ENCODE results near the gene LRRC66. TPM values are rescaled to one million over a fixed set of nuclear protein-coding genes. Genes with fewer than 3 reads are reported as not detected.

LRRC66 gene
- total RNA-seq, 1 donor from 2014 or later, result 1.0 TPM

DNA sequence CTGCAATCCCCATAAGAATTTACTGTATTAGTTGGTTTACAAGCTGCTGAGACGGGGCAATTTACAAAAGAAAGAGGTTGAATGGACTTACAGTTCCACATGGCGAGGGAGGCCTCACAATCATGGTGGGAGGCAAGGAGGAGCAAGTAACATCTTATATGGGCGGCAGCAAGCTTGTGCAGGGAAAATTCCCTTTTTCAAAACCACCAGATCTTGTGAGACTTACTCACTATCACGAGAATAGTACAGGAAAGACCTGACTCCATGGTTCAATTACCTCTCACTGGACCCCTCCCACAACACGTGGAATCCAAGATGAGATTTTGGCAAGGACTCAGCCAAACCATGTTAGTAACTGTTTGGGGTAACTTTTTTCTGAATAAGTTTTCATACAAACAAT is 29.1 kb upstream of the LRRC66 start:
- Histone ChIP-seq H3K27ac (ENCODE audit: low read depth, low read length) (no peak overlapping the region), H3K27me3 (ENCODE audit: control insufficient read depth in 3 of 3, insufficient read depth in 3 of 3, low read length in 3 of 3) (peaks cover 0 to 25% (median 10%) of the 10 kb centered on the region in 3 donors), H3K9me3 (ENCODE audit: control insufficient read depth in 3 of 3, low read length in 3 of 3) (no peaks in the 10 kb centered on the region), H3K4me3 (ENCODE audit: low read length in 3 of 3) (no peak overlapping the region), H3K4me1 (ENCODE audit: control insufficient read depth in 3 of 3, insufficient read depth in 3 of 3, low read length in 3 of 3) (peaks cover 8 to 12% (median 12%) of the 10 kb centered on the region in 3 donors), H3K9ac (ENCODE audit: low read depth in 1 of 3, low read length in 3 of 3) (no peak overlapping the region), H3K36me3 (ENCODE audit: control insufficient read depth in 3 of 3, insufficient read depth in 3 of 3, low read length in 3 of 3) (no peaks in the 10 kb centered on the region)

DNA sequence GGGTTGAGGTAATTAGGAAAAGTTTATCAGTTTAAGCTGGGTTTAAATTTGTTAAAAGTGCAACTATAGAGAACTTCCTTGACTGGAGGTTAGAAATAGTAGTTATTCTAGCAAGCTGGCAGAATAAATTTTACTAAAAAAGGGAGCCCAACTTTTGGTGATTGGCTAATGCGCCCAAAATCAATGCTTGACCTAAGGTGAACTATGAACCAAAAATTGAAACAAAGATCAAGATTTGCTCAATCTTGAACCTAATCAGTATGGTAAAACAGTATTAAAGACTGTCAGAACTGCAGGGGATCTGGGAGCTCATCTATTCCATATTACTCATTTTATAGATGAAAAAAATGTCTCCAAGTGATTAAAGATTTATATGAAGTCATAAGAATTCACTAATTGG is 24.9 kb upstream of the LRRC66 start:
- H3K9ac ChIP-seq (ENCODE audit: low read depth in 1 of 3, low read length in 3 of 3), result no peak overlapping the region
- H3K4me3 ChIP-seq (ENCODE audit: low read length in 3 of 3), result no peak overlapping the region
- H3K9me3 ChIP-seq (ENCODE audit: control insufficient read depth in 3 of 3, low read length in 3 of 3), result no peaks in the 10 kb centered on the region
- peaks cover 0 to 3% (median 3%) of the 10 kb centered on the region in 3 donors for H3K27me3 ChIP-seq (ENCODE audit: control insufficient read depth in 3 of 3, insufficient read depth in 3 of 3, low read length in 3 of 3)
- H3K27ac ChIP-seq (ENCODE audit: low read depth, low read length), result no peak overlapping the region
- H3K36me3 ChIP-seq (ENCODE audit: control insufficient read depth in 3 of 3, insufficient read depth in 3 of 3, low read length in 3 of 3), result no peaks in the 10 kb centered on the region
- no peaks in the 10 kb centered on the region for H3K4me1 ChIP-seq (ENCODE audit: control insufficient read depth in 3 of 3, insufficient read depth in 3 of 3, low read length in 3 of 3)

DNA sequence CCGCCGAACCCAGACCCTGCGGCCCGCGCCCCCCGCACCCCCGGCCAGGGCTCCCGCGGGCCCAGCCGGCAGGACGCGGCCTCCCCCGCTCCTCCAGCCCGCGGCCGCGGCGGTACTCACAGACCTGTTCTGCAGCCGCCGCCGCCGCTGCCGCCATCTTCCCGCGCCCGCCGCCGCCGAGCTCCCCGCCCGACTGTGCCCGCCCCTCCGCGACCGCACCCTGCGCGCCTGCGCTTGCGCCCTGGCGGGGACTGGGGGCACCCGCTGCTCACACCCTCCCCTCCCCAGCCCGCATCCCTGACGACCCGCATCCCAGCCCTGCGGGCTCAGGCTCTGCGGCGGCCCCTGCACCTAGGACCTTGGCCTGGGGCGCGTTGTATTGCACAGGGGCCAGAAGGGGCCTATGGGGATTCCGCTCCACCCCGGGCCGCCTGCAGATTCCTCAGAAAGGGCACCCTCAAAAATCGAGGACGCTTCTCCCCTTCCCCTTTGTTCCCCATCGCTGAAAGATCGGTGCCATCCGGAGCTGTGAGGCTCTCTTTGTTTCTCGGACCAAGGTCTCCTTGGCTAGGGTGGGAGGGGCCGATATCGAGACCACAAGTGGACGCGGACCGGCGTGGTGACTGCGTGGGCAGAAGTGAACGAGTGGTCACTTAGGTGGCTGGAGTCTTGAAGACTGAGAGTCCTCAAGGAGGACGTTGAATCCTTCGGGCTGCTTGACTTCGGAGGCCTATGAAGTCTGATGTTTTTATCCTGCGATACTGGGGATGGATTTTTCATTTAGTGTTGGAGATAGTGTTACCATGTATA is 18.1 kb upstream of the LRRC66 start, which contains the start of gene SGCB:
Gene SGCB, minus strand, starts transcription at position 197 of the 810 bp plus-strand sequence. Its CDS starts 40 bp downstream, at position 157.
- Histone ChIP-seq H3K4me3 (ENCODE audit: low read length in 3 of 3) (peak within 1 kb of the TSS; percentile 78 to 85 (median 84)), H3K9ac (ENCODE audit: low read depth in 1 of 3, low read length in 3 of 3) (peak within 1 kb of the TSS; percentile 76 to 85 (median 84)), H3K9me3 (ENCODE audit: control insufficient read depth in 3 of 3, low read length in 3 of 3) (no peaks in the 10 kb centered on the region)

DNA sequence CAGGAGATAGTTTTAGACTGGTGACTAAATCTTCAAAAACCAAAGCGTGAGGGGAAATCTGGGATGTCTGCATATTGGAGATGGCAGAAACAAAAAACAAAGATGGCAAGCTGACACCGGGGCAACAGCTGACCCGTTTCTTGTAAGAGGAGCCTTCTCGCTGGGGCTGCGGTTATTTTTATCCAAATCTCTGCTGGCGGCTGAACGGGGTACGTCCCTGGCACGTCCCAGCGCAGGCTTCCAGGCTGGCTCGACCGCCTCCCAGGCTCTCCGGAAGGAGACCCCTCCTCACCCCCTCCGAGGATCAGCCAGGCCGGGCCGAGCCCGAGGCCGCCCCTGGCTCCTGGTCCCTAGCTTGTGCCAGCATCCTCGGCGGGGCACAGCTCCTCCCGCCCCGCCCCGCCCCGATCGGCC is 17.5 kb upstream of the LRRC66 start:
- H3K9ac ChIP-seq (ENCODE audit: low read depth in 1 of 3, low read length in 3 of 3), result peak overlapping the region; percentile 76 to 85 (median 84)
- peaks cover 16 to 36% (median 23%) of the 10 kb centered on the region in 3 donors for H3K4me1 ChIP-seq (ENCODE audit: control insufficient read depth in 3 of 3, insufficient read depth in 3 of 3, low read length in 3 of 3)
- no peaks in the 10 kb centered on the region for H3K9me3 ChIP-seq (ENCODE audit: control insufficient read depth in 3 of 3, low read length in 3 of 3)
- peaks cover 0 to 5% (median 0%) of the 10 kb centered on the region in 3 donors for H3K36me3 ChIP-seq (ENCODE audit: control insufficient read depth in 3 of 3, insufficient read depth in 3 of 3, low read length in 3 of 3)
- peak overlapping the region; percentile 68 for H3K27ac ChIP-seq (ENCODE audit: low read depth, low read length)
- peaks cover 0 to 3% (median 0%) of the 10 kb centered on the region in 3 donors for H3K27me3 ChIP-seq (ENCODE audit: control insufficient read depth in 3 of 3, insufficient read depth in 3 of 3, low read length in 3 of 3)
- peak overlapping the region; percentile 78 to 85 (median 84) for H3K4me3 ChIP-seq (ENCODE audit: low read length in 3 of 3)

More for the DNA sequence above, 18.1 kb upstream of the LRRC66 start, which contains the start of gene SGCB:
- Histone ChIP-seq H3K4me1 (ENCODE audit: control insufficient read depth in 3 of 3, insufficient read depth in 3 of 3, low read length in 3 of 3) (peaks cover 15 to 34% (median 22%) of the 10 kb centered on the region in 3 donors), H3K27me3 (ENCODE audit: control insufficient read depth in 3 of 3, insufficient read depth in 3 of 3, low read length in 3 of 3) (peaks cover 0 to 3% (median 0%) of the 10 kb centered on the region in 3 donors), H3K36me3 (ENCODE audit: control insufficient read depth in 3 of 3, insufficient read depth in 3 of 3, low read length in 3 of 3) (peaks cover 0 to 5% (median 0%) of the 10 kb centered on the region in 3 donors), H3K27ac (ENCODE audit: low read depth, low read length) (peak within 1 kb of the TSS; percentile 68)

DNA sequence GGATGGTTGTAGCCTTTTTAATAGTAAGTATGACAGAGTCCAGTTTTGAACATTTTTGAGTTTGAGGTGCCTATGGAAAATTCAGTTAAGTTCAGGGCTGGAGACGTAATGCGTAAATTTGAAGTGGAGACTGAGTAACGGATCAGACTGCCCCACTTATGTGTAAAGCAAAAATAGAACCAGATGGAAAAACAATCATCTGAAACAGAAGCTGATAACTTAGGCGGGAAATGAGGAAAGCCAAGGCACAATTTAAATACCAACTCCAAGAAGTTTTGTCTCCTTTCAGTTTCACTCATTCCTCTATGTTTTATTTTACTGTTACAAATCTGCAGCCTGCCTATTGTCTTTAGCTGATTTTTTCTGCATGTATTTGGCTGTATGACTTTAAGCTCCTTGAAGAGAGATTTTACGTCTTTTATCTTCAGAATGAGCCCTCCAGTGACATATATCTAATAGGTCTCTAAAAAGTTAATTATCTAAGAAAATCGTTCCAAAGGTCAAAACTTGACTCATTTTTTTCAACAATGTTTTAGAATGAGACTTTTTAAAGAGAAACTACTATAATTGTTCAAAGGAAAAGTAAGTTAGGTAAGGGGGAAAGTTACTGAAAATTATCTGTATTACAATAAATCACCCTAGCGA is 16.8 kb upstream of the LRRC66 start:
- Histone ChIP-seq H3K36me3 (ENCODE audit: control insufficient read depth in 3 of 3, insufficient read depth in 3 of 3, low read length in 3 of 3) (peaks cover 0 to 5% (median under 1%) of the 10 kb centered on the region in 3 donors), H3K27me3 (ENCODE audit: control insufficient read depth in 3 of 3, insufficient read depth in 3 of 3, low read length in 3 of 3) (no peaks in the 10 kb centered on the region), H3K9ac (ENCODE audit: low read depth in 1 of 3, low read length in 3 of 3) (peak overlapping the region; percentile 76 to 85 (median 84)), H3K9me3 (ENCODE audit: control insufficient read depth in 3 of 3, low read length in 3 of 3) (no peaks in the 10 kb centered on the region), H3K27ac (ENCODE audit: low read depth, low read length) (peak overlapping the region; percentile 68), H3K4me3 (ENCODE audit: low read length in 3 of 3) (peak overlapping the region; percentile 78 to 85 (median 84)), H3K4me1 (ENCODE audit: control insufficient read depth in 3 of 3, insufficient read depth in 3 of 3, low read length in 3 of 3) (peaks cover 16 to 36% (median 23%) of the 10 kb centered on the region in 3 donors)

DNA sequence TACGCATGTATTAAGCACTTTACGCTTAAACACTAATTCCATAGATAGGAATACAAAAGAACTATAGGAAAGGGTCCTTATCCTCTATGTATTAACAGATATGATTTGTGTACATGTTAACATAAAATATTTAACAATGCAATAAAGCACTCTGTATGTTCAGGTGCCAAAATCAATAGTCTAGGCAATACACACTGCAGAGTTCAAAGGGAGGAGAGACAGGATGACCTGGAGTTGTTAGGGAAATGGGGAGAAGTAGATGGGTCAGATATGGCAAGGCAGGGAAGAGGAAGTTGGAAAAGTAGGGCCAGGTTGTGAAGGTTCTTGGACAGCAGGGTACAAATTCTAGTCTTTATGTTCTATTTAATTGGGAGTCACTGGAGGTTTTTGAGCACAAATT is 15.0 kb upstream of the LRRC66 start:
- Histone ChIP-seq H3K4me1 (ENCODE audit: control insufficient read depth in 3 of 3, insufficient read depth in 3 of 3, low read length in 3 of 3) (peaks cover 16 to 36% (median 23%) of the 10 kb centered on the region in 3 donors), H3K27ac (ENCODE audit: low read depth, low read length) (no peak overlapping the region), H3K9ac (ENCODE audit: low read depth in 1 of 3, low read length in 3 of 3) (no peak overlapping the region), H3K36me3 (ENCODE audit: control insufficient read depth in 3 of 3, insufficient read depth in 3 of 3, low read length in 3 of 3) (peaks cover 7 to 15% (median 14%) of the 10 kb centered on the region in 3 donors), H3K4me3 (ENCODE audit: low read length in 3 of 3) (no peak overlapping the region), H3K9me3 (ENCODE audit: control insufficient read depth in 3 of 3, low read length in 3 of 3) (no peaks in the 10 kb centered on the region), H3K27me3 (ENCODE audit: control insufficient read depth in 3 of 3, insufficient read depth in 3 of 3, low read length in 3 of 3) (no peaks in the 10 kb centered on the region)

DNA sequence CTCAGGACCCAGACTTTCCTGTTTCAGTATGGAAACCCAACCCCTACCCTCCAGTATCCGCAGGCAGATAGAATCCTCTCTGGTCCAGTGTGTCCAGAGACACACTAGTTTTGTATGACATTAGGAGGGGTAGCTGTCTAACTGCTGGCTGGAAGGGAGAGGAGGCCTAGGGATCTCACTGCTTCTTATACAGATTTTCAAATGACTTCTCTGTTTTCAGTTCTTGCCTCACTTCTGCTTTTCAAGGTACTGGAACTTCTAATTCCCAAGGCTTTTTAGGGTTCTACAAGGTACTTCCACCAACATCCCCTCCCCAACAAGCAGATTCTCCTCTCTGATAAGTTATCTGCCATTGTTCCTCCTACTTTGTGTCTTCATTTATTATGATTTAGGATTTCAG is 11.8 kb upstream of the LRRC66 start:
- Histone ChIP-seq H3K36me3 (ENCODE audit: control insufficient read depth in 3 of 3, insufficient read depth in 3 of 3, low read length in 3 of 3) (peaks cover 15 to 33% (median 21%) of the 10 kb centered on the region in 3 donors), H3K4me1 (ENCODE audit: control insufficient read depth in 3 of 3, insufficient read depth in 3 of 3, low read length in 3 of 3) (peaks cover 14 to 25% (median 21%) of the 10 kb centered on the region in 3 donors), H3K9me3 (ENCODE audit: control insufficient read depth in 3 of 3, low read length in 3 of 3) (no peaks in the 10 kb centered on the region), H3K9ac (ENCODE audit: low read depth in 1 of 3, low read length in 3 of 3) (no peak overlapping the region), H3K27me3 (ENCODE audit: control insufficient read depth in 3 of 3, insufficient read depth in 3 of 3, low read length in 3 of 3) (no peaks in the 10 kb centered on the region), H3K4me3 (ENCODE audit: low read length in 3 of 3) (no peak overlapping the region), H3K27ac (ENCODE audit: low read depth, low read length) (no peak overlapping the region)

DNA sequence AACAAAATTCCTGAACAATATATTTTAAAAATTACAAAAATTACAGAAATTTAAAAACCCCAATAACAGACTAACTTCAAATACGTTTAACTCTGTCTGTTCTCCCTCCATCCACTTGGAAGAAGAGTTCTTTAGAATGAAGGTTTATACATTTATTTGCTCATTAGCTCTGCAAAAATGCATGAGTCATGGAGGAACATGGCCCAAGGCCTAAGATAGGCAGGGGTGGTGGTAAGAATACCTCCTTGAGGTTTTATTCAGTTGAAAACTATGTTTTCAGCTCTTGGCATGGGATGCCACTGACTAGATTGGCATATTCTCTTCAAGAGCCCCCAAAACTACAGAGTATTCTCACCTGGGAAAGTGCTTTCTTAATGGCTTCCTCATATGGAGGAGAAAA is 8.8 kb upstream of the LRRC66 start:
- Histone ChIP-seq H3K4me3 (ENCODE audit: low read length in 3 of 3) (no peak overlapping the region), H3K9me3 (ENCODE audit: control insufficient read depth in 3 of 3, low read length in 3 of 3) (no peaks in the 10 kb centered on the region), H3K4me1 (ENCODE audit: control insufficient read depth in 3 of 3, insufficient read depth in 3 of 3, low read length in 3 of 3) (peaks cover 4 to 6% (median 5%) of the 10 kb centered on the region in 3 donors), H3K36me3 (ENCODE audit: control insufficient read depth in 3 of 3, insufficient read depth in 3 of 3, low read length in 3 of 3) (peaks cover 18 to 51% (median 35%) of the 10 kb centered on the region in 3 donors), H3K9ac (ENCODE audit: low read depth in 1 of 3, low read length in 3 of 3) (no peak overlapping the region), H3K27ac (ENCODE audit: low read depth, low read length) (no peak overlapping the region), H3K27me3 (ENCODE audit: control insufficient read depth in 3 of 3, insufficient read depth in 3 of 3, low read length in 3 of 3) (no peaks in the 10 kb centered on the region)

DNA sequence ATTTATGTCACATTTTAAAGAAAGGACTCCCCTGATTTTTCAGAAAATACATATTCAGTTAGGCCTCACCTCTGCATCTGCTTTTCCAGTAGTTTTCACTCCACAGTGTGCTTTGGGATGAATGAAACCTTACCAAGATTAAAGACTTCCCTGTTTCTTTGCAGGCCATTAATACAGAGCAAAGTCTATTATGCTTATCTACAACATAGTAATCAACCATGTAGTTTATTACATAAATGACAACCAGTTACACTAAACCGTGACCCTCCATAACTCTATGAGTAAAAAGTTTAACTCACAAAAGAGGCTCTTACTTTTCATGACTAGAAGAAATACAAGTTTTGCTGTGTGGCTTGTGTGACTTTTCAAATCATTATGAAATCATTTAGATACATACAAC is 2.3 kb downstream of the LRRC66 start:
- peaks cover 9 to 28% (median 21%) of the 10 kb centered on the region in 3 donors for H3K36me3 ChIP-seq (ENCODE audit: control insufficient read depth in 3 of 3, insufficient read depth in 3 of 3, low read length in 3 of 3)

More for the DNA sequence above, 2.3 kb downstream of the LRRC66 start:
- Histone ChIP-seq H3K4me1 (ENCODE audit: control insufficient read depth in 3 of 3, insufficient read depth in 3 of 3, low read length in 3 of 3) (no peaks in the 10 kb centered on the region), H3K27me3 (ENCODE audit: control insufficient read depth in 3 of 3, insufficient read depth in 3 of 3, low read length in 3 of 3) (no peaks in the 10 kb centered on the region), H3K9me3 (ENCODE audit: control insufficient read depth in 3 of 3, low read length in 3 of 3) (no peaks in the 10 kb centered on the region), H3K9ac (ENCODE audit: low read depth in 1 of 3, low read length in 3 of 3) (no peak overlapping the region), H3K4me3 (ENCODE audit: low read length in 3 of 3) (no peak overlapping the region), H3K27ac (ENCODE audit: low read depth, low read length) (no peak overlapping the region)
